Activated CD4-positive, alpha-beta T cell treated with anti-CD3 and anti-CD28 coated beads for 36 hours (primary cell): ENCODE measurements around the gene ADAD2. TPM values are rescaled to one million over a fixed set of nuclear protein-coding genes. Genes with fewer than 3 reads are reported as not detected.
"Not testable (repeated sequence)": the region's sequence is repeated elsewhere in the genome, so short reads cannot be mapped to it uniquely, and the experiment has no call there.

Experiments
- ATAC-seq: fragments of 200-7000 bp; cut with Tn5 transposase; one replicate; pipeline ENCODE4 v1.10.0; 2021; ENCODE audit warnings: mild to moderate bottlenecking, moderate library complexity
- CTCF ChIA-PET: fragments of 350-600 bp; sonication (Branson Sonifier 250); formaldehyde crosslinking; loops from one replicate; lab custom pipeline; 2021; ENCODE audit warnings: antibody characterized with exemption; lab: Charles Lee
- POLR2A ChIA-PET: fragments of 350-600 bp; sonication (Branson Sonifier 250); formaldehyde crosslinking; loops from one replicate; lab custom pipeline; 2021; ENCODE audit warnings: antibody characterized with exemption, inconsistent platforms; lab: Charles Lee
- DNase-seq: peaks from one replicate; pipeline ENCODE4 v3.0.0-alpha.2; 2020
- H3K27ac Mint-ChIP-seq: one replicate; pipeline ENCODE4 v1.8.0; 2021; ENCODE audit warnings: mixed read lengths
- H3K27me3 Mint-ChIP-seq: one replicate; pipeline ENCODE4 v1.8.0; 2021; ENCODE audit warnings: mixed read lengths
- H3K36me3 Mint-ChIP-seq: one replicate; pipeline ENCODE4 v1.8.0; 2021; ENCODE audit warnings: low read depth, mixed read lengths
- H3K4me1 Mint-ChIP-seq: one replicate; pipeline ENCODE4 v1.8.0; 2021; ENCODE audit warnings: mixed read lengths
- H3K4me3 Mint-ChIP-seq: one replicate; pipeline ENCODE4 v1.8.0; 2021; ENCODE audit warnings: mild to moderate bottlenecking, moderate library complexity, mixed read lengths
- H3K9me3 Mint-ChIP-seq: one replicate; pipeline ENCODE4 v1.8.0; 2021; ENCODE audit warnings: low read depth, mixed read lengths
- intact Hi-C, 2 experiments: fragments of 100-400 bp; cut with DNase I in 1 of 2; cut with micrococcal nuclease in 1 of 2; formaldehyde crosslinking; loops; one replicate each; pipeline versions ENCODE4 v1.14.2 to v1.15.1; 2022 to 2024; cut with DNase I, micrococcal nuclease
- total RNA-seq, 2 experiments: library from RNA; stranded (reverse); gene quantifications; one replicate each; pipeline ENCODE4 v1.2.3, GENCODE V29; 2021

The ADAD2 gene
- total RNA-seq, 2 experiments from 2014 or later = 0.16 to 0.18 TPM

GRCh38 chr16:84214451-84215066, 23.6 kb downstream of the ADAD2 start:
- Mint-ChIP-seq H3K27me3 (no peaks in the 10 kb centered on the region), H3K36me3 (no peaks in the 10 kb centered on the region), H3K4me1 (no peaks in the 10 kb centered on the region), H3K4me3 (no peak overlapping the region), H3K27ac (no peak overlapping the region), H3K9me3 (no peaks in the 10 kb centered on the region)
- intact Hi-C loops = no loop called here
- no peak for ATAC-seq
- CTCF ChIA-PET = no interaction called here
- DNase-seq = no peak
- POLR2A ChIA-PET = interaction anchor here (0.7 kb wide), 1 partner anchor 22 kb away, joined by 3 read pairs; no protein-coding TSS in a partner anchor

- intact Hi-C loops = no loop called here
- no peak overlapping the region for H3K4me3 Mint-ChIP-seq
- ChIA-PET CTCF (interaction anchor here (0.8 kb wide), 1 partner anchor 63 kb away, joined by 3 read pairs; no protein-coding TSS in a partner anchor), POLR2A (no interaction called here)
- no peak for DNase-seq
- H3K4me1 Mint-ChIP-seq = no peaks in the 10 kb centered on the region
- no peak overlapping the region for H3K27ac Mint-ChIP-seq
- no peaks in the 10 kb centered on the region for H3K27me3 Mint-ChIP-seq
- no peaks in the 10 kb centered on the region for H3K36me3 Mint-ChIP-seq
- no peaks in the 10 kb centered on the region for H3K9me3 Mint-ChIP-seq
- ATAC-seq = no peak
These were observed 24.6 kb downstream of the ADAD2 start for GRCh38 chr16:84215531-84215930.

GRCh38 chr16:84216144-84216543, 25.2 kb downstream of the ADAD2 start:
- H3K27ac Mint-ChIP-seq, DNase-seq, POLR2A ChIA-PET, ATAC-seq, H3K4me3 Mint-ChIP-seq, H3K27me3 Mint-ChIP-seq, H3K4me1 Mint-ChIP-seq, intact Hi-C loops, H3K9me3 Mint-ChIP-seq, H3K36me3 Mint-ChIP-seq: not testable (repeated sequence)
- CTCF ChIA-PET = interaction anchor here (0.8 kb wide), 1 partner anchor 62 kb away, joined by 3 read pairs; no protein-coding TSS in a partner anchor

- POLR2A ChIA-PET = no interaction called here
- Mint-ChIP-seq H3K9me3 (no peaks in the 10 kb centered on the region), H3K27ac (no peak overlapping the region), H3K4me1 (no peaks in the 10 kb centered on the region), H3K4me3 (no peak overlapping the region), H3K36me3 (no peaks in the 10 kb centered on the region), H3K27me3 (no peaks in the 10 kb centered on the region)
- ATAC-seq (no peak), DNase-seq (no peak)
- intact Hi-C loops = no loop called here
- CTCF ChIA-PET = no interaction called here
These were observed 27.3 kb downstream of the ADAD2 start for GRCh38 chr16:84218176-84218823.

- POLR2A ChIA-PET = no interaction called here
- CTCF ChIA-PET = no interaction called here
- DNase-seq (no peak), ATAC-seq (no peak)
- Mint-ChIP-seq H3K27ac (no peak overlapping the region), H3K27me3 (peaks cover 2% of the 10 kb centered on the region), H3K4me1 (no peaks in the 10 kb centered on the region), H3K36me3 (no peaks in the 10 kb centered on the region), H3K9me3 (no peaks in the 10 kb centered on the region), H3K4me3 (no peak overlapping the region)
- intact Hi-C loops = no loop called here
These were observed 28.0 kb downstream of the ADAD2 start for GRCh38 chr16:84218956-84219355.

GRCh38 chr16:84220851-84221250, 29.9 kb downstream of the ADAD2 start:
- intact Hi-C loops = no loop called here
- Mint-ChIP-seq H3K9me3 (no peaks in the 10 kb centered on the region), H3K27ac (no peak overlapping the region), H3K4me1 (no peaks in the 10 kb centered on the region), H3K36me3 (no peaks in the 10 kb centered on the region), H3K4me3 (no peak overlapping the region), H3K27me3 (peaks cover 2% of the 10 kb centered on the region)
- ChIA-PET POLR2A (no interaction called here), CTCF (no interaction called here)
- DNase-seq = no peak
- no peak for ATAC-seq

- Mint-ChIP-seq H3K27ac (no peak overlapping the region), H3K4me1 (no peaks in the 10 kb centered on the region), H3K36me3 (no peaks in the 10 kb centered on the region), H3K4me3 (no peak overlapping the region), H3K27me3 (peaks cover 6% of the 10 kb centered on the region), H3K9me3 (no peaks in the 10 kb centered on the region)
- intact Hi-C loops = no loop called here
- DNase-seq = no peak
- CTCF ChIA-PET = interaction anchor here (0.6 to 1.0 kb wide), 2 partner anchors 12 kb away, joined by 3 to 4 read pairs; no protein-coding TSS in a partner anchor
- no peak for ATAC-seq
- POLR2A ChIA-PET = no interaction called here
These were observed 32.5 kb downstream of the ADAD2 start for GRCh38 chr16:84223456-84223855.

- H3K27me3 Mint-ChIP-seq = peaks cover 6% of the 10 kb centered on the region
- no peak for DNase-seq
- no peak overlapping the region for H3K27ac Mint-ChIP-seq
- ChIA-PET CTCF (interaction anchor here (1.0 kb wide), 1 partner anchor 13 kb away, joined by 4 read pairs; no protein-coding TSS in a partner anchor), POLR2A (no interaction called here)
- no peak overlapping the region for H3K4me3 Mint-ChIP-seq
- no peaks in the 10 kb centered on the region for H3K9me3 Mint-ChIP-seq
- intact Hi-C loops = no loop called here
- no peaks in the 10 kb centered on the region for H3K4me1 Mint-ChIP-seq
- no peaks in the 10 kb centered on the region for H3K36me3 Mint-ChIP-seq
- ATAC-seq = no peak
These were observed 33.6 kb downstream of the ADAD2 start for GRCh38 chr16:84224554-84224953.

GRCh38 chr16:84225126-84225525, 34.2 kb downstream of the ADAD2 start:
- DNase-seq (no peak), ATAC-seq (no peak)
- Mint-ChIP-seq H3K27me3 (peaks cover 6% of the 10 kb centered on the region), H3K4me3 (no peak overlapping the region), H3K36me3 (no peaks in the 10 kb centered on the region), H3K4me1 (no peaks in the 10 kb centered on the region), H3K27ac (no peak overlapping the region), H3K9me3 (no peaks in the 10 kb centered on the region)
- ChIA-PET POLR2A (no interaction called here), CTCF (no interaction called here)
- intact Hi-C loops = no loop called here

GRCh38 chr16:84225571-84225970, 34.6 kb downstream of the ADAD2 start:
- Mint-ChIP-seq H3K27me3 (peaks cover 6% of the 10 kb centered on the region), H3K27ac (no peak overlapping the region), H3K4me3 (no peak overlapping the region), H3K4me1 (no peaks in the 10 kb centered on the region), H3K9me3 (no peaks in the 10 kb centered on the region), H3K36me3 (no peaks in the 10 kb centered on the region)
- ATAC-seq = no peak
- CTCF ChIA-PET = no interaction called here
- POLR2A ChIA-PET = no interaction called here
- intact Hi-C loops = no loop called here
- DNase-seq = no peak

GRCh38 chr16:84226026-84226425, 35.1 kb downstream of the ADAD2 start:
- POLR2A ChIA-PET = no interaction called here
- Mint-ChIP-seq H3K4me3 (no peak overlapping the region), H3K9me3 (no peaks in the 10 kb centered on the region), H3K27ac (no peak overlapping the region), H3K27me3 (peaks cover 6% of the 10 kb centered on the region), H3K4me1 (no peaks in the 10 kb centered on the region), H3K36me3 (no peaks in the 10 kb centered on the region)
- intact Hi-C loops = no loop called here
- no peak for DNase-seq
- CTCF ChIA-PET = no interaction called here
- ATAC-seq = no peak

- ChIA-PET POLR2A (no interaction called here), CTCF (interaction anchor here (0.7 to 1.4 kb wide), 3 partner anchors 40 to 1075 kb away, joined by 4 to 6 read pairs (median 4); partner anchors contain the start of gene TAF1C)
- intact Hi-C loops = no loop called here
- ATAC-seq = no peak
- H3K27me3 Mint-ChIP-seq = peaks cover 9% of the 10 kb centered on the region
- no peak overlapping the region for H3K4me3 Mint-ChIP-seq
- DNase-seq = no peak
- no peak overlapping the region for H3K27ac Mint-ChIP-seq
- H3K9me3 Mint-ChIP-seq = no peaks in the 10 kb centered on the region
- no peaks in the 10 kb centered on the region for H3K36me3 Mint-ChIP-seq
- H3K4me1 Mint-ChIP-seq = no peaks in the 10 kb centered on the region
These were observed 36.6 kb downstream of the ADAD2 start for GRCh38 chr16:84227548-84227947.
